Mesothelial cell of epicardium (in vitro differentiated cells): ENCODE results near the gene PRKG1. TPM values are rescaled to one million over a fixed set of nuclear protein-coding genes. Genes with fewer than 3 reads are reported as not detected.
A peak's percentile ranks its signal among the peaks of the same experiment; 100 is the strongest.

Experiments used
- DNase-seq, 2 experiments: peaks; one replicate each; pipeline ENCODE4 v3.0.0; 2021; ENCODE audit warnings: low spot score in 2 of 2; ENCODE audit not compliant: unreplicated experiment in 2 of 2
- H3K27ac Mint-ChIP-seq: 2 replicates; pipeline ENCODE4 v1.8.0; 2021; ENCODE audit warnings: mixed read lengths
- H3K27me3 Mint-ChIP-seq: 2 replicates; pipeline ENCODE4 v1.8.0; 2021; ENCODE audit warnings: low read depth, mixed read lengths
- H3K36me3 Mint-ChIP-seq: 2 replicates; pipeline ENCODE4 v1.8.0; 2021; ENCODE audit warnings: mixed read lengths
- H3K4me1 Mint-ChIP-seq: 2 replicates; pipeline ENCODE4 v1.8.0; 2021; ENCODE audit warnings: mixed read lengths
- H3K4me3 Mint-ChIP-seq: 2 replicates; pipeline ENCODE4 v1.8.0; 2021; ENCODE audit warnings: mild to moderate bottlenecking, moderate library complexity, mixed read lengths
- H3K9me3 Mint-ChIP-seq: 2 replicates; pipeline ENCODE4 v1.8.0; 2021; ENCODE audit warnings: mixed read lengths
- total RNA-seq: library from RNA; stranded (reverse); gene quantifications from 3 replicates; pipeline ENCODE4 v1.2.1, GENCODE V29; 2021
- TF ChIP-seq, protein P1 (sequence below): fragments of 200-600 bp; sonication (generic); IDR thresholded peaks from one replicate; pipeline ENCODE4 v1.5.0; 2021; ENCODE audit warnings: antibody characterized with exemption; ENCODE audit not compliant: unreplicated experiment

Gene PRKG1
- total RNA-seq, 1 donor from 2014 or later: 37.0 TPM

DNA sequence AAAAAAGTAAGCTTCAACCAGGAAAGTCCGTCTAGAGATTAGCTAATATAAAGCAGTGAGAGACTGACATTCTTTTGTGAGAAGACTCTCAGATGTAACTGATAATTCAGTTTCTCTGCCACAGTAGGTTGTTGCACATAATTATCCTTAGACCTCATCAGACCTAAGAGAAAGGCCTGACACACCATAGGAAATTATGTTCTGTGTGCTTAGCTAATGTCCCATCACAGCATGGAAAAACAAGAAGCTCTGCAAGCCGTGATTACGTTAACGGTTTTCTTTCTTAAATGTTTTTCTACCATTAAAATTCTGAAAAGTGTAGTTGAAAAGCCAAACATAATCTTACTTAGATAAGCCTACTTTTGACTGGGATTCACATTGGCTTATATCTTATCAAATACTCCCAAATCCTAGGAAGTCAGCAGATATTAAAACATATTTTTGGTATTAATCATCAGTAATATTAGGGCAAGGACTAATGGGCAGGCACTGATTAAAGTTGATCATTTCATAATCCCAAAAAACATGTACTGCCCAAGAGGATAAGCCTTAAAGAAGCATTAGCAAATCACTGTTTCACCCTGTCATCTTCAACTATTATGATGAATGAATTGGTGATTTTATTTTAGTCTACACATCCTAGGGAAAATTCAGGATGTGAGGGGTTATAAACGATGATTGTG is 619.9 kb downstream of the PRKG1 start:
- Mint-ChIP-seq H3K4me1 (peaks cover 48% of the 10 kb centered on the region), H3K27me3 (no peaks in the 10 kb centered on the region), H3K4me3 (no peak overlapping the region), H3K9me3 (peaks cover 11% of the 10 kb centered on the region), H3K36me3 (peaks cover 13% of the 10 kb centered on the region), H3K27ac (peak overlapping the region; percentile 64)
- TF ChIP-seq, protein P1, sequence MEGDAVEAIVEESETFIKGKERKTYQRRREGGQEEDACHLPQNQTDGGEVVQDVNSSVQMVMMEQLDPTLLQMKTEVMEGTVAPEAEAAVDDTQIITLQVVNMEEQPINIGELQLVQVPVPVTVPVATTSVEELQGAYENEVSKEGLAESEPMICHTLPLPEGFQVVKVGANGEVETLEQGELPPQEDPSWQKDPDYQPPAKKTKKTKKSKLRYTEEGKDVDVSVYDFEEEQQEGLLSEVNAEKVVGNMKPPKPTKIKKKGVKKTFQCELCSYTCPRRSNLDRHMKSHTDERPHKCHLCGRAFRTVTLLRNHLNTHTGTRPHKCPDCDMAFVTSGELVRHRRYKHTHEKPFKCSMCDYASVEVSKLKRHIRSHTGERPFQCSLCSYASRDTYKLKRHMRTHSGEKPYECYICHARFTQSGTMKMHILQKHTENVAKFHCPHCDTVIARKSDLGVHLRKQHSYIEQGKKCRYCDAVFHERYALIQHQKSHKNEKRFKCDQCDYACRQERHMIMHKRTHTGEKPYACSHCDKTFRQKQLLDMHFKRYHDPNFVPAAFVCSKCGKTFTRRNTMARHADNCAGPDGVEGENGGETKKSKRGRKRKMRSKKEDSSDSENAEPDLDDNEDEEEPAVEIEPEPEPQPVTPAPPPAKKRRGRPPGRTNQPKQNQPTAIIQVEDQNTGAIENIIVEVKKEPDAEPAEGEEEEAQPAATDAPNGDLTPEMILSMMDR: no peak
- no peak for DNase-seq

DNA sequence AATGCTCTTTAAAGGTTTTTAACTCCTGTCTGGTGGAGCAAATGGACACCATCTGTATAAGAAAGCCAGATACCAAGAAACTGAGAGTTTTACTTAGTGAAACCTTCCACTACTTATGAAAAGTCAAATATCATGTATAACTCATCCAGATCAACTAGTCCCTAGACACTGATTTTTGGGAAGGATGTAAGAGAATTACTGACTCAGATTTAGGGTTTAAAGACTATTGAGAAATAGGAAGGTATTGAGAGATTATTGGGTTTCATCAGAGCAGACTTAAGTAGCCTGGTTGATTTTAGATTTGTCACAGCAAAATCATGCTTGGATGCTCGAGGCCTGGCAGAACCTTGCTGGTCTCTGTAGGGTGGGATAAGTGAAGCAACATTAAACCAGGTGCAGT is 622.0 kb downstream of the PRKG1 start:
- TF ChIP-seq, protein P1: no peak
- Mint-ChIP-seq H3K4me1 (peaks cover 51% of the 10 kb centered on the region), H3K36me3 (peaks cover 11% of the 10 kb centered on the region), H3K9me3 (no peaks in the 10 kb centered on the region), H3K4me3 (peak overlapping the region; percentile 15), H3K27me3 (no peaks in the 10 kb centered on the region), H3K27ac (peak overlapping the region; percentile 10)
- DNase-seq: no peak

DNA sequence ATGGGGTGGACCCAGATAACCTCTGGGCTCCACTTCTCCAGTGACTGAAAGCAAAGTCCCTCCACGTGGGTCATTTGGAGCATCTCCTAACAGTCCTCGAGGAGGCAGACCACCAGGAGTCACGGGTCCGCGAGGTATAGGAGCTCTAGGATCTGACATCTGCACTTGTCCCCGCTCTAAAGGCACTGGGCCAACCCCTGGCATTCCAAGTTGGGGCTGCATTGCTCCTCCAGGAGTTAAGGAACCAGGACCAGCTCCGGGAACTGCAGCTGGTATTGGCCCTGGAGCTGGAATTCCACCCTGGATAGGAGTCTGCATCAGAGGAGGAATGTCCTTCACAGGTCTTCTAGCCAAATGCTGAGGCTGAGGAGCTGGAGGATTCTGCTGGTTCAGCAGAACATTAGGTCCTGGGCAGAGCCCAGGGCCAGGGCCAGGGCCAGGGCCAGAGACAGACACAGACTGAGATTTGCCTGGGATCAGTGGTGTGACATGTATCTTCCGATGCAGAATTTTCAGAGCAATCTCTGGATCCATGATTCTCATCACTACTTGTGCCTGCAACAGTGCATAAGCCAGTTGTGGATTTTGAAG is 624.3 kb downstream of the PRKG1 start:
- Mint-ChIP-seq H3K27me3 (no peaks in the 10 kb centered on the region), H3K4me3 (peak overlapping the region; percentile 98), H3K4me1 (peaks cover 51% of the 10 kb centered on the region), H3K36me3 (peaks cover 11% of the 10 kb centered on the region), H3K27ac (peak overlapping the region; percentile 100), H3K9me3 (no peaks in the 10 kb centered on the region)
- TF ChIP-seq, protein P1: no peak
- no peak for DNase-seq

DNA sequence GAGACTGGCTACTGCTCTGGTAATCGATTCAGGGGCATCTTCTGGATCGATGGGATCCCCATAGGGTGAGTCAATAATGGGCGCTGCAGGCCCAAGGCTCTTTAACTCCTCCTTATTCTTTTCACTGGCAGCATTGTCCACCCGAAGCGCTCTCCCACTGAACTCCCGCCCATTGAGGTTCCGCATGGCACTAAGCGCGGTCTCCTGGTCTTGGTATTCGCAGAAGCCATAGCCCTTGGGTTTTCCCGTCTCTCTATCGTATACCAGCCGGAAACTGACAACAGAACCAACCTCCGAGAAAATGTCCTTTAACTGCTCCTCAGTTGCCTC is 624.8 kb downstream of the PRKG1 start:
- Mint-ChIP-seq H3K9me3 (no peaks in the 10 kb centered on the region), H3K4me1 (peaks cover 49% of the 10 kb centered on the region), H3K36me3 (peaks cover 11% of the 10 kb centered on the region), H3K27me3 (no peaks in the 10 kb centered on the region), H3K27ac (peak overlapping the region; percentile 100), H3K4me3 (peak overlapping the region; percentile 98)
- TF ChIP-seq, protein P1: no peak
- DNase-seq: no peak

DNA sequence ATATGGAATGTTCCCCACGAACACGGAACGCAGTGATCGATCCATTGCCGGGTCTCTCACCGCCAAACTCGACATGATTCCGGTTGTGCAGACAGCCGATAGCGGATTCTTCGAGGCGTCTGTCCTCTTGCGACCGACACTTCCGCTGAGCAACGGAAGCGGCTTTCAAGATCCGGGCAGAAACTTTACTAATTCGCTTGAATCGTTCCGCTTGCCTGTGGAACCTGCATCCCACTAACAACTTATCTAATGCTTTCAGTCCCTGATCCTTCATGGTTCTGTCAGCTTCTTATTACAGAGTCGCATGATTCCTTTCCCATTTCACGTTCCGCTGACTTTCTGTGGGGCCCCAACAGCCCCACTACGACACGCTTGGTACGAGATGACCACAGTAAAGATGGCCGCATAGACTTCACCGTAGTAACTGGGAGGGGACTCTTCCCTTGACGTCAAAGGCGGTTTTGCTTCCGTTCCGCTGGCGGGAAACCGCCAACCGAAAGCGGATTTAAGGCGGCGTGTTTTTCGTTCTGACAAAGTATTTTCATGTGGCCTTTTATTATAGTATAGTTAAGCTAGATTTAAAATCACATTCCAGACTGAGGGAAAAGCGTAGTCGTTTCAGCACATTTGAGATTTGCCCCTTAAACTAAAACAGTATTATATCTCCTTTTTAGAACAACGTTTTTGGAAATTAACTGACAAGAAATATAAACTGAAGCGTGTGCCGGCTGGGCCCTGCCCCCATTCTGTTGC is 625.4 kb downstream of the PRKG1 start, which contains the start of gene CSTF2T:
Gene CSTF2T (minus strand): TSS at position 121 of the 753 bp plus-strand sequence. CDS start 46 bp downstream, at position 75.
- peaks cover 11% of the 10 kb centered on the region for H3K36me3 Mint-ChIP-seq
- peak within 1 kb of the TSS; percentile 100 for H3K27ac Mint-ChIP-seq
- peak within 1 kb of the TSS; percentile 98 for H3K4me3 Mint-ChIP-seq
- H3K4me1 Mint-ChIP-seq: peaks cover 47% of the 10 kb centered on the region
- peak; percentile 71 to 84 for DNase-seq
- no peaks in the 10 kb centered on the region for H3K27me3 Mint-ChIP-seq
- no peaks in the 10 kb centered on the region for H3K9me3 Mint-ChIP-seq
- TF ChIP-seq, protein P1: no peak
